ENCODE results near the gene ATP6V1G3.
"Not testable (repeated sequence)": the region's sequence is repeated elsewhere in the genome, so short reads cannot be mapped to it uniquely, and the experiment has no call there.

Gene ATP6V1G3

DNA sequence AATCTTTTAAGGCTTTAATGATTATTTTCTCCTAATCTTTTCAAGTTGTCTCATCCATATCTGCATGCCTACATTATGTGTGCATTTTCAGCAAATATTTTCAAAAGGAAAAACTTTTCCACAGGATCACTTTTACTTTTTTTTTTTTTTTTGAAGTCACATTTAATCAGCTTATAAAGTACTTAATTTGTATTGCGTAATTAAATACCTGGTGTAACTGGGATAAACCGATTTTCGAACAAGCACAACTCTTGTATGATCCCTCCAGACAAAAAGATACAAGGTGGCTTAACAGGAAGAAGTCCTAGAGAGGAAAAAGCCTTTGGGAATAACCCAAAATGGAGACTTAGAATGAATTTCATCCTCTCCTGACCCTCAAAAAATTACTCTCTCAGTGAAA is 1.3 kb upstream of the ATP6V1G3 start:
- DNase-seq = no peak

DNA sequence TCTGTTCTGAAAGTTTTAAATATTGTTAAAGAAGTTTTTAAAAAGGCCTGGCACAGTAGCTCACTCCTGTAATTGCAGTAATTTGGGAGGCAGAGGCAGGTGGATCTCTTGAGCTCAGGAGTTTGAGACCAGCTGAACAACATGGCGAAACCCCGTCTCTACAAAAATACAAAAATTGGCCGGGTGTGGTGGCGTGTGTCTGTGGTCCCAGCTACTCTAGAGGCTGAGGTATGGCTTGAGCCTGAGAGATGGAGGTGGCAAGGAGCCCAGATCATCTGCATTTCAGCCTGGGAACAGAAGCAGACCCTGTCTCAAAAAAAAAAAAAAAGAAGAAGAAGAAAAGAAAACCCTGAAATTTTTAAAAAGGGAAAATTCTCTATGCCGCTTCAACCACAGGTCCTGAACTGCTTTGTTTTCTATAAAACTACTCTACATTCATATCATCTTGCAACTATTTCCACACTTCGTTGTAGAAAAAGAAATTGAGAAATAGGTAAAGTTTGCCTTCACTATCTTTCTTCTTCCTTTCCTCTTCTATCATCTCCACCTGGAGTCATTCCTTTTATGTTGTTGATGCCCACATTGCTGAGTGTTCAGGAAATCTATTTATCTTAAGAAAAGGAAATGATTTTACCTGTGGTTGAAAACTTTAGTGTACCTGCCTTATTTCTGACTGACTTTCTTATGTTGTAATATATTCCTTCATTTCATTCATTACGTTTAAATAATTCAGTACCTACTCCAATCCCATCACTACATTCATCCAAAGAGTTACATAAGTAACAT is 1.7 kb downstream of the ATP6V1G3 start:
- DNase-seq = no peak

DNA sequence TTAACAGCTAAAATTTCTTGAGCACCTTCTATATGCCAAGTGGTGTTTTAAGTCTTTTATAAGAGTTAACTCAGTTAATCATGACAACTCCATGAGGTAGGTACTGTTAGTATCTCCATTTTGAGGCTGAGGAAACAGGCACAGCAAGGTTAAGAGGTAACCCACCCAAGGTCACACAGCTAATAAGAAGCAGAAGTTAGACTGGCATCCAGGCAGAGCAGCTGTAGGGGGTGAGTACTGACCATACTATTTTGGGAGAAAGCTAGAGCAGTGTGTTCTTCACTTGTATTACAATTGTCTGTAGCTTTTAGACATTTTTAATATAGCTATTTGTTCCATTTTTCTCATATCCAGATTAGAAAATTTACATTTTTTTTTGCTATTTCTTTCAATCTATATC is 4.8 kb downstream of the ATP6V1G3 start:
- DNase-seq = no peak

DNA sequence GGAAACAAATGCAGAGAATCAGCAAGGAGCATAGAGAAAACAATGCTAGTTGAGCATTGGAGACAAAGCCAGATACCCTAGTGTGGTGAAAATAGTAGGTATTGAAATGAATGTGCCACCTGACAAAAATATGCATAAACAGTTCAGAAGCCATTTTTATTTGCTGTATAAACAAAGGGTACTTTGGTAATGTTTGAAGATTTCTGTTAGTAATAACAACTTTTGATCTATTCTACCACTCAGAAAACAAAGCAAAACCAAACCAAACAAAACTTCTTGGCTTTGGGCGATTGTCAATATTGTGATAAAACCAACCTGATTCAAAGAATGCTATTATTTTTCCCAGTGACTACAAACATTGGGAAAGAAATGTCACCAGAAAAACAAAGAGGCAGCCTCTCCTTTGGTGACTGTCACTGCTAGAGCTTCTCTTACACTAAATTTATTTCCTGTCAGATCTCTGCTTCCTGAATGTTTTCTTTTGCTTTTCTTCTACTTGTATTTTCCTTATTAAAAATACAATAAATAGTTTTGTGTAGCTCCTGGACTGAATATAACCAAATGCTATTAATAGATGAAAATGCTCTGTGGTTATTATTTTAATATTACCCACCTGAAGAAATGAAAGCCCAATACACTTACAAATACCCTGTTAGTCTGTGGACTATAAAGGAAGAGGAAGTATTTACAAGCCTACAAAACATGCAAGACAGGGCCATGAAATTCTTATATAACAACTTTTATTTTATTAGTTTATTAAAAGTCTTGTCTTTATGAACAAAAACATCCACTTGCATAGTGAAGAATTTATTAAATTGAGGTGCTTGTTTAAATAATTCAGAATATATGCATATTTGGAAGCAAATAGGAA is 5.7 kb downstream of the ATP6V1G3 start:
- no peak for DNase-seq

DNA sequence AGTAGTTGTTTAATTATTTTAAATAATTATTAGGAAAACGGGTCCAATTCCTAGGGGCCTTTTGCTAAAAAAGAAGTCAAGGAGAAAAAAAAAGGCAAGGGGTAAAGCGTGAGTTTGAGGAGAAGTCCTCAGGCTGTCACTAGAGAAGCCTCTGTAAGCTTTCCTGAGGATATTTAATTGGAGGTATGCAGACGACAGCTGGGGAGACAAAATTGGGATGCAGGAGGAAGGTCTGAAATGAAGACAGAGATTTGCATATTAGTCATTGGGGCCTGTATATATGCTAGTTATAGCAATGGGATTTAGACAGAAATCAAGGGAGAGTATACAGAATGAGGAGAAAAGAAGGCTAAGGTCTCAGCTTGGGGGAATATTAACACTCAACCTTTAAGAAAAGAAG is 8.6 kb downstream of the ATP6V1G3 start:
- DNase-seq = no peak

DNA sequence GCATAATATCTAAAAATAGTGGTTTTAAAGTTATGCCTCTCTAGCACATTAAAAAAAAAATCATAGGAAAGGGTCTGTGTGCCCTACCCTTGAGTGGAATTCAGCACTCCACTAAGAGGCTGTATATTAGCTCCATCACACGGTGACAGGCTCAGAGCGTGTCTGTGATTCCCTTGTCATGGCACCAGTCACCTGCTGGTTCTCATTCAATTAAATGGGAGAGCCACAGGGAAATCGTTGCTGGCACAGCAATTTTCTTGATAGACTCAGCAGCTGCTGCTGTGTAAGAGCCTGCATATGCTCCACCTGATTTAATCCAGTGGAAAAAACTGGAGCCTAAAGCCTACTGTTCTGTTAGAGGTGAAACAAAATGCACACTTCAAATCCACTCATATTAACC is 9.5 kb downstream of the ATP6V1G3 start:
- DNase-seq = no peak

DNA sequence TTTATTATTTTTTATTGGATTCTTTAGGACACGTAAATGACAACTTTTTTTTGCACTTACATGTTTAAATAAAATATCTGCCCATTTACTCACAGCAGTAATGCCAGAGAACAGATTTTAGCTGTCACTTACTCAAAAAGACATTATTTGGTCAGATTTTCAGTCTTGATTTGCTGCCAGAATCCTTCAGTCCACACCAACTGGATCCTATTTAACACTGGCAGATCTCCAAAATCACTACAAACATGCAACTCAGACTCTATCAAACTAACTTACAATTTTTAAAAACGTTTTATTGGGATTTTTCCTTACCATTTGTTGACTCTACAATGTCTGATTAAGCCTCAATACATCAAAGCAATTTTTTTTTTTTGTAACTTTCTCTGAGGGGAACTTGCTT is 11.1 kb downstream of the ATP6V1G3 start:
- DNase-seq = no peak

DNA sequence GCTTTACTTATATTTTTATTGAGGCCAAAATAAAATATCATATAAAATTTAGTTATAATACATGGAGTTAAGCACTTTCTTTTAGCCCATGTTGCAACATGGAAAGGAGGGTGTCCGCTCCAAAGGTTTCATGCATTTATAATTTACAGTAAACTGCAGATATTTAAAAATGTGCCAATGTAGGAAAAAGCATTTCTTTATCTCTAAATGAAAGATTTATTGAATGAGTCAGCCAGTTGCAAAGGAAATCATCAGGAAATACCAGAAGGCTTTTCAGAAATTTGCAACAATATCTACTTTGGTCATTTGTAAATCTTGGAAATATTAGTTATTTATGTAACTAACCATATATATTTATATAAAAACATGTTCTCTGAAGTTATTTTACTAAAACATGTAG is 12.1 kb downstream of the ATP6V1G3 start:
- no peak for DNase-seq

DNA sequence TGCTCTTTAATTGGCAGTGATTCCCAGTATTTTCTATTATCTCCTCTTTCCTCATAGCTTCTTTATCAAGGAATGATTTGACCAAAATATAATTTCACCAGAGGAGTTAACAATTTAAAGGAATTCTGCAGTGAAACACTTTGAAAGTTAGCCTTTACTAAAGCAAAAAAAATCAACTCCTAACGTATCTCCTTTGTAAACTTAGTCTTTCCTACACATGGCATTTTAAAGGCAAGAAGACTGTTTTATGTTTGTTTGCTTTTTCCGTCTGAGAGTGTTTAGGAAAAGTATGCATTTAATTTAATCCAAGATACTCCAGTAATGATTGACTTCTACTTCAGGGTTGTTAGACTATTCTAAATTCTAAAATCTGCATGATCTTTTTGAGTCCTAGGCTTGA is 15.9 kb downstream of the ATP6V1G3 start:
- DNase-seq = no peak

DNA sequence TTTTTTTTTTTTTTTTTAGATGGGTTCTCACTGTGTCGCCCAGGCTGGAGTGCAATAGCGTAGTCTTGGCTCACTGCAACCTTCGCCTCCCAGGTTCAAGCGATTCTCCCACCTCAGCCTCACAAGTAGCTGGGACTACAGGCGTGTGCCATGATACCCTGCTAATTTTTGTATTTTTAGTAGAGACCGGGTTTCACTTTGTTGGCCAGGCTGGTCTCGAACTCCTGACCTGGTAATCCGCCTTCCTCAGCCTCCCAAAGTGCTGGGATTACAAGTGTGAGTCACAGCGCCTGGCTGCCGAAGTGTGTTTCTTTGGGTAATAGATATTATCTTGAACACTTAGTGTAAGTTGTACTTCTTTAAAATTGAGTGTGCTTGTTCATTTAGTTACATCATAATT is 16.4 kb downstream of the ATP6V1G3 start:
- DNase-seq = not testable (repeated sequence)

DNA sequence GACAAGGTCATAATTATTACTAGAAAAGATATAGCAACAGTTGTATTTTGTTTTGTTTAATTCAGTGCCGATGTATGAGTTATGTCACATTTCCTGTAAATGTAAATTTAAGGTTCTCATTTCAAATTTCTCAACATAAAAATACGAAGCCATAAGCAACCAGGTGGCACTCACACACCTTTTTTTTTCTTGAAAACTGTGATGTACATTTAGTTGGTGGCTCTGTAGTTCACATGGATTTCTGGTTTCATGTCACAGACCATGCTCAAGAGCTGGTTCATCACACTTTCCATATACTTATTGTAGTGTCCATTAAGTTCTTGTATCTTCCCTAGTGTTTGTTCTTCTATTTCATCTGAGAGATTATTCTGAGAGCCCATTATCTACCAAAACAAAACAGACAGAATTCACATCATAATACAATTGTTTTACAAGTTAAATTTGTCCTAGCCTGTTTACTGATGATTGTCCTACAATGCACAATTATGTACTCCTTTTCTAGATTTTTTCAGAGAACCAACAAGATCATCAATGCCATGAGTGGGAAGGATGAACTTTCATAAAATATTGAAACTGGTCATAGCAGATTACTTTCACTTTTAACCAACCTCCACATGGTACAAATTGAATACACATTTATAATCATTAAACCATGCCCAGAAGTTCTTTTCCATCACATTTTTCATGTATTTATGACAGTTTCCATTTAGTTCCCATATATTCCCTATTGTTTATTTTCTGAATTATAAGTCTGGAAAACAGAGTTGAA is 17.1 kb downstream of the ATP6V1G3 start:
- DNase-seq = no peak

DNA sequence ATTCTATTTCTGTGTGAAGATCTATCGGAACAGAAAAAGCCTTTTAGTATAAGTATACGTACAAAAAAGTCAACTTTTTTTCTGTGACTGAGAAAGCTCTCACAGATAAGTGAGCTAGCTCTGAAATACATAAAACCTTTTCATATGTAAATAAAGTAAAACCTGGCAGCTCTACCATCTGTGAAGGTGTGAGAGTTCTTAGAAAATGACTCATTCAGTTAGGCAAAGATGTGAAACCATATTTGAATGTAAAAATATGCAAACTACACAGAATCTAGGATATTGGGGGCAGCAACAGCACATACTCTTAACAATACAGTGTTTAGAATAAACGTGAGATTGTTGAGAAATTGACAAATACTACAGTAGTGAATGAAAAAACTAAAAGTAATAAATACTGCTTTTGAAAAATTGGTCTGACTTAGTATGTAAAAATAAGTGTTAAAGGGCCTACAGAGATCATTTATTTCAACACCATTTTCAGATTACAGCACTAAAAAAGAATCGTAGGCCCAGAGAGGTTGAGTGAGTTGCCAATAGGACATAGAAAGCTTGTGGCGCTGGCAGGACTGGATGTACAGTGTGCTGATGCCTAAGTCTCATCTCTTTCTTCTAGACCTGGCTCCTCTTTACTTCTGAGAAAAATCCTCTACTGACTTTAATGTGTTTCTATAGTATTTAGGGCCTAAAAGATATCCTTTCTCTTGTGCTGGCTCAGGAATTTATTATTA is 19.8 kb downstream of the ATP6V1G3 start:
- no peak for DNase-seq

DNA sequence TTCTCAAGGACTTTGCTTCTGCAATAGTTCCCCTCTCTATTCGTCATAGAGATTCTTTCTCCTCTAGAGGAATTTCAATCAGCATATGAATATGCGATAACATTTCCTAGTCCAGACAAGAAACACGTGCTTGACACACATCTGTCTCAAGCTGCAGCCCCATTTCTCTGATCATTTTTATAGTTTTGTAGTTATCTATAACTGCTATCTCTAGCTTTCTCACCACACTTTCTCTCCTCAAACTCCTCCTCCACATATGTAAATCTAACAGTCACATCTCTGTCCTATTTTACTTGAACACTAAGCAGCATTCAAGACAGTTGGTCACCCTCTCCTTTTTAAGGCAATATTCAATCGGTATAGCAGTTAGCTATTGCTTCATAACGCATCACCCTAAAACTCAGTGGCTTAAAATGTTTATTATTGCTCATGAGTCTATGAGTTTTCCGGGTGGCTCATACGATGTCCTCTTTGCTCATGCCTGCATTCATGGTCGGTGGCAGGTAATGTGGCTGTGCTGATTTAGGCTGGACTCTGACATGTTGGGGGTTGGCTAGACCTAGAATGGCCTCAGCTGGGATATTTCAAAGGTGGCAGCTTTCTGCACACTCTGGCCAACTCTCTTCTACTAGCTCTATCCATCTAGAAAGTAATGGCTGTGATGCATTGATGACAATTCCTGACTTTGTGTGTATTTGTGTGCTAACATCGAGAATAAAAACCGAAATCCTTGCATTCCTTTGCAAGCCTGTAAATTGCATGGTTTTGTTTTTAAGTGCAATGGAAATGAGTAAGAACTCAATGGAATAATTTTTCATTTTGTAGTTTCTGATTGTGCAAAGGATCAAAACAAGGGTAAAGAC is 20.6 kb downstream of the ATP6V1G3 start:
- no peak for DNase-seq

DNA sequence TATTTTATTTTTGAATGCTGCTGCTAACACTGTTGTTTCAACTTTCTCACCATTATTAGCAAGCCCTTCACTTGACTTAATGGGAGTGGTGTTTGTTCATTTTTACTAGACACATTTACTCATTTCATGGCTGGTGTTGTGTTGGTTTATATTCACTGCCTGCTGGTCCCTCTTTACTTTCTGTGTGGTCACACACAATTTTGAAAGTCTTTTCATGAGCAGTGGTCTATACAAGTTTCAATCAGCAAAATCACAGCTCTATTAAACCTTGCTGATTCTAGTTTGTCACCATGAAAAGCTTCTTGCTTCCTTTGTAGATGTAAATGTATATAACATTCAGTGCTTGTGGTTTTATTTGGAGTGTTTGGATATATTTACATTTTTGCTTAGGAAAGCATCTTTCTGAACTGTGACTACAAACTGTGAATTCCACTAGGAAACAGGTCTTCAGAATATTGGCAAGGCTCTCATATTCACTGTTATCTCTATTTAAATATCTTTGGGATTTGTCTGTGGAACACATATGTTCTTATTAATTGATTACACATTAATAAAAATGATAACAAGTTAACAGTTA is 22.8 kb downstream of the ATP6V1G3 start:
- no peak for DNase-seq

DNA sequence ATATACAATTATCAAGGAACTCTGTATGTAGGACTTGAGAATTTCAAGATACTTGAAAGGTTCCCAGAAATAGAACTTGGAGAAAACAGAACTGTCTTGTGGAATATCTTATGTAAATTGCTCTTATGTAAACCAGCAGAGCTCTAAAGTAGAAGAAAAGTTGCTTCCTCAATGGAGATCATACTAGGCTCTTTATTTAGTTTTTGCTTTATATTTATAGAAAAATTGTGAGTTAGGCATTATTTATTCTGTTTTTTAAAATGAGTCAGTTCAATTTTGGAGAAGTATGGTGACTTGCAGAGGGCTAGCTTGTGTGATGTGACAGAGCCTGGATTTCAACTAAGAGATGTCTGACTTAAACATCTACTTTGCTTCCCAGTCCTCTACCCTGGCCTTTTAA is 40.4 kb downstream of the ATP6V1G3 start:
- DNase-seq = no peak

DNA sequence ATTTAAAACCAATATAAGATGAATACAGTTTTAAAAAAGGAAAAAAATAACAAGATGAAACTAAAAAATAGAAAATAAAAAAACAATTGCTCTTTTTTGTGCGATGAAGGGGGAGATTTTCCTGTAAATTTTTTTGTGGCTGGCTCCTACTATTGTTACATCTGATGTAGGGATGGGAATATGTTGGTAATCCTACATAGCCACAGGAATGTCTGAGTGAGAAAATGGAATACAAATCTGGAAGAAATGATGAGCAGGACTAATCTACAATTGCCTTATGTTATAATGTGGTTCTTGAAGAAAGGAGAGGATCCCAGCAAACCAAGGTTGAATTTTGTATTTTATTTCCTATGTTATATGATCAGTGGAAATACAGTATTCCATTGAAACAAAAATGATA is 40.9 kb downstream of the ATP6V1G3 start:
- DNase-seq = no peak

DNA sequence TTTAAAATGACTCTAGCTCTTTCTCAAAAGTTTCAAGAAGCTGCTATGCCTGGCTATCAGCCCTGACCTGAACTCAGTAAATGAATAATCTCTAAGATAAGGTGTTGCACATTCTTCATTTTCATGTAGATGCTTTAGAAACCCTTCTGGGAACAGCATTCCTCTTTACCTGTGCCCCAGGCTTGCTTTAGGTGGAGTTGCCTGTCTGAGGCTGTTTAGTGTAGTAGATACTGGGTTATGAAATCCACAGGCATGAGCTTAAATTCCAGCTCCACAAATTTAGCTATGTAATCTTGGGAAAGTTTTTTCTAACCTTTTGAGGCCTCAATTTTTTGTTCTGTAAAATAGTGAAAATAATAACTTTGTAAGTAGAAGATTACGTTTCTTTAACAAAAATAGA is 41.6 kb downstream of the ATP6V1G3 start:
- no peak for DNase-seq

DNA sequence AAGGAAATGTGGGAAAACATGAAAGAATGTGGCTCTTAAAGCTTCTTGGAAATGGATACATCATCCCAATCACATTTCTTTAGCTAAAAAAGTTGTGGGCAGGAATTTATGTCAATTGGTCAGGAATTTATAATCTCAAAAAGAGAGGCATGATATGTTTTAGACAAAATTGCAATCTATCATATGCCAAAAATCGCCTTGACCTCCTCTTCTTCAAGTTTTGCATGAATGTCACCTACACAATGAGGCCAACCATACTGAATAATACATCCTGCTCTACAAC is 42.4 kb downstream of the ATP6V1G3 start:
- DNase-seq = no peak

DNA sequence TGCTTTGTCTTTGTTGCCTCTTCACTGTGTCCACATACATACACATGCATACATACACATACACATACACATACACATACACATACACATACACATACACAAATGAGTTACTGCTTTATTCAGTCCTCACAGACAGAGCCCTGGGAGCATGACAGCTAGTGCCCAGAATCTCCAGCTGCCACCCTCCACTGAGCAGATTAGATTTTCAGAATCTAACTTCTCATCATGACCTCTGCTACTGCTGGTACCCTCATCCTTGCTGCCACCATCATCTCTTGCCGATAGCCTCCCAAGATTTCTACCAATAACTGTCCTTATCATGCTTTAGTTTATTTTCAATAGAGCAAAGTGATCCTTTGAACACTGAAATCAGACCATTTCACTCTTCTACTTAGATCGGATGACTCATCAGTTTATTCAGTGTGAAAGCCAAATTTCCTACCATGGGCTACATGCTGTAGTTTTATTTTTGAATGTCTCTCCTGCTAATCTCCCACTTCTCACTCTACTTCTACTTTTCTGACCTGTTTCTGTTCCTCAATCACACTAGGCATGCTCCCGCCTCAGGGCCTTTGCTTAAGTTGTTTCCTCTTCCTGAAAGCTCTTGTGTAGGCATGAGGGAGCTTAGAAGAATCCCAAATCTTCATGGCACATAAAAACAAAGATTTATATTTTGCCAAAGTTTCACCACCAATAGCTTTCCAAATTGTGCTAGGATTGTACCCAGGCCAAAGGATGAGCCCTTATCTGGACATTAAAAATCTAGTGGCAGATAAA is 43.0 kb downstream of the ATP6V1G3 start:
- no peak for DNase-seq

DNA sequence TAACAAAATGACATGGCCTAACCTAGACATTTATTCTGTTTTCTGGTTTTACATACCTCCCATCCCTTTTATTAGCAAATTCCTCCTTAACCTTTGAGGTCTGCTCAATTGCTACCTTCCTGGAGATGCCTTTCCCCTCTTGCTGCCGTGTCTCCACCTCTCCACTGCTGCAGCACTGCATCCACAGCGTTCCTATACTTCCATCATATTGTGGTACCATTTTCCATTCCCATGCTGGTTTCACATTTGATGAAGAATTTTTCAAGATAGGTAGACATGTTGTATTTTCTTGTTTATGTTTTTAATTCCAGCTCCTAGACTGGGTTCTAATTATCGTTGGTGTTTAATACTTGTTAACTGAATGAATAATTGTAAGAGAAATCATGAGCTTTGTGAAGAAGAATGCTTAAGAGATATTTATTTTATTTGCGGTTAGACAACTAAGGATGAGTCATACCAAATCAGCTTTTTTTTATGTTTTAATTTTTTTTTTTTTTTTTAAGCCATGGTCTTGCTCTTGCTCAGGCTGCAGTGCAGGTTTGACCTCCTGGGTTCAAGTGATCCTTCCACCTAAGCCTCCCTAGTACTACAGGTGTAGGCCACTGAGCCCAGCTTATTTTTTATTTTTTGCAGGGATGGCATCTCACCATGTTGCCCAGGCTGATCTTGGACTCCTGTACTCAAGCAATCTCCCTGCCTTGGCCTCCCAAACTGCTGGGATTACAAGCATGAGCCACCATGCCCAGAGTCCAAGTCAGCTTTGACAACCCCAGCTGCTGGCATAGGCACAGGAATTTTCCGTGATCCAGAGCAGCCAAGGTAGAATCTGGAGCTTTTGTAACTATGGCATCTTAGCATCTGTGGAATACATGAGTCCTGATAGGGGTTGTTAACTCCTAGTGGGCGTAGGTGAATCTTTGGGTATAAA is 44.0 kb downstream of the ATP6V1G3 start:
- DNase-seq = no peak
